ENCODE data around the gene TEX19.

- TF ChIP-seq CTCF (IDR thresholded peaks at IDR 0.05) (no peak), POLR2A (IDR thresholded peaks at IDR 0.05) (no peak)
Observed at GRCh38 chr17:82391496-82392066, 32.5 kb downstream of the TEX19 start.
